Right lobe of liver (tissue), 4 donors: ENCODE results near the gene GAB4.

Source experiments
- POLR2A ChIP-seq: fragments of 450-650 bp; IDR thresholded peaks from one replicate; pipeline ENCODE4 v1.6.1; 2017; ENCODE audit warnings: antibody characterized with exemption, mild to moderate bottlenecking
- TF ChIP-seq, protein P1 (sequence below), 4 donors: fragments of 200-600 bp in 3 of 4; fragments of 450-650 bp in 1 of 4; IDR thresholded peaks; one replicate each; pipeline versions ENCODE4 v1.5.1 to v1.8.0; 2016 to 2022; ENCODE audit warnings: antibody characterized with exemption in 4 of 4, mild to moderate bottlenecking in 2 of 4
- donor health status: DM: no; HTN: no; CAD: no.
- donor health status: DM: no; HTN: no; CAD: no.
- donor health status: DM: no; HTN: yes; CAD: no.

DNA sequence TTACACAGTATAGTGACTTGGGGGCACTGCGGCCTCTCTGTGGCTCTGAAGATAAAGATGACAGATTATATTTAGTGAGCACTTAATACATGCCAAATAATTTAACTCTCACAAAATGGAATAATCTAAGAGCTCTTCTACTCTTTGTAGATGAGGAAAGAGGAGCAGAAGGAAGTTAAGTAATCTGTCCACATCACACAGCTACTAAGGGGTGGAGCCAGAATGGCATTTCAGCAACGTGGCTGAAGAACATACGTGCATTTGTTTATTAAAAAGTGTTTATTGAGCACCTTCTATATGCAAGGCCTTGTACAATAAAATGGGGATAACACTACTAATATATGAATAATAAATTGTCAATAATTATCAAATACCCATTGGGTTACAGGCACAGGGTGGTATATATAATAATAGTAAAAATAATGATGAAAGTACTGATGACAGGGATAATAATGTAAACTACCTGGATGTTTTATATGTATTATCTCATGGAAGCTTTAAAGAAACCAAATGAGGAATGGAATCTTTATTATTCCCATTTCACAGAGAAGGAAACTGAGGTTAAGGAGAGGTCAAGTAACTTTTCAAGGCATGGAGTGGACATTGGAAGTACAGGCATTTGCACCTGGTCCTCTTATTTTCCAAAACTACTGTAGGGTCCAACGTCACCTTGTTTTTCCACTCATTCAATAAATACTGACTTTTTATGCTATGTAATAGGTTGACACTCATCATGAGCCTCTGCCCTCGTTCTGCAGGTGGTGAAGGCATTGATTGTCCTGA is 38.7 kb upstream of the GAB4 start:
- TF ChIP-seq, protein P1, sequence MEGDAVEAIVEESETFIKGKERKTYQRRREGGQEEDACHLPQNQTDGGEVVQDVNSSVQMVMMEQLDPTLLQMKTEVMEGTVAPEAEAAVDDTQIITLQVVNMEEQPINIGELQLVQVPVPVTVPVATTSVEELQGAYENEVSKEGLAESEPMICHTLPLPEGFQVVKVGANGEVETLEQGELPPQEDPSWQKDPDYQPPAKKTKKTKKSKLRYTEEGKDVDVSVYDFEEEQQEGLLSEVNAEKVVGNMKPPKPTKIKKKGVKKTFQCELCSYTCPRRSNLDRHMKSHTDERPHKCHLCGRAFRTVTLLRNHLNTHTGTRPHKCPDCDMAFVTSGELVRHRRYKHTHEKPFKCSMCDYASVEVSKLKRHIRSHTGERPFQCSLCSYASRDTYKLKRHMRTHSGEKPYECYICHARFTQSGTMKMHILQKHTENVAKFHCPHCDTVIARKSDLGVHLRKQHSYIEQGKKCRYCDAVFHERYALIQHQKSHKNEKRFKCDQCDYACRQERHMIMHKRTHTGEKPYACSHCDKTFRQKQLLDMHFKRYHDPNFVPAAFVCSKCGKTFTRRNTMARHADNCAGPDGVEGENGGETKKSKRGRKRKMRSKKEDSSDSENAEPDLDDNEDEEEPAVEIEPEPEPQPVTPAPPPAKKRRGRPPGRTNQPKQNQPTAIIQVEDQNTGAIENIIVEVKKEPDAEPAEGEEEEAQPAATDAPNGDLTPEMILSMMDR (IDR thresholded peaks at IDR 0.05) = no peak
- no peak for TF ChIP-seq POLR2A
